ENCODE measurements around the gene LIPC. TPM values are rescaled to one million over a fixed set of nuclear protein-coding genes. Genes with fewer than 3 reads are reported as not detected.

LIPC gene
- total RNA-seq, 1 experiment from 2014 or later: not detected

DNA sequence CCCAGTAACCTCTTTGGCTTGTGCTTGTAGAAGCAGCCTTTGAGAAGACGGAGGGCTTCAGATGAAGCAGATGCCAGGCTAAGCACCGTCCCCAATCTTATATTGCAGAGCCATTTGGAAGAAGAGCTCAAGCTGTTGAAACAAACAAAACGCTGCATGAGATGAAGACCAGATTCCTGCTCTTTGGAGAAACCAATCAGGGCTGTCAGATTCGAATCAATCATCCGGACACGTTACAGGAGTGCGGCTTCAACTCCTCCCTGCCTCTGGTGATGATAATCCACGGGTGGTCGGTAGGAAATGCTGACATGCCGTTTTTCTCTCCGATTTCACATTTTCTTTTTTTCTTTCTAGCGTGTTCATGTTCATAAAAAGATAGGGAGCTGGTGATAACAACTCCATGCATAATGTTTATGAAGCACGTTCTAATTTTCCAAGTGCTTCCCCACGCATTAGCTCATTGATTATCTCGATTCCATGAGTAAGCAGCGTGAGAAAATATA is 106.5 kb downstream of the LIPC start:
- H3K4me1 ChIP-seq (ENCODE audit: control insufficient read depth in 1 of 2, insufficient read depth in 2 of 2, low read length in 2 of 2): no peaks in the 10 kb centered on the region
- no peak overlapping the region for H2AFZ ChIP-seq (ENCODE audit: low read depth, low read length, poor library complexity, severe bottlenecking)
- BruUV-seq (replicated peaks): no TSS peak
- no peaks in the 10 kb centered on the region for H3K36me3 ChIP-seq (ENCODE audit: control insufficient read depth in 1 of 2, insufficient read depth in 2 of 2, low read length in 2 of 2)
- no peak overlapping the region for H3K9ac ChIP-seq (ENCODE audit: low read length)
- H3K79me2 ChIP-seq (ENCODE audit: insufficient read depth, low read length): no peaks in the 10 kb centered on the region
- TF ChIP-seq POLR2AphosphoS5 (IDR thresholded peaks at IDR 0.05; ENCODE audit: low read depth, low read length): no peak
- no peaks in the 10 kb centered on the region for H4K20me1 ChIP-seq (ENCODE audit: insufficient read depth)
- H3K27me3 ChIP-seq (ENCODE audit: insufficient read depth, low read length): no peaks in the 10 kb centered on the region
- no peaks in the 10 kb centered on the region for H3K9me2 ChIP-seq (ENCODE audit: insufficient read depth)
- DNase-seq (ENCODE audit: low read depth, low spot score): no peak
- no peak overlapping the region for H3K4me2 ChIP-seq (ENCODE audit: low read length)
- ChIA-PET CTCF (no interaction called here), POLR2A (interaction anchor here (0.5 kb wide), 1 partner anchor 68 kb away, joined by 4 read pairs; no protein-coding TSS in a partner anchor), RAD21 (ENCODE audit: low non-redundant PET in 1 of 2, low total read pairs in 2 of 2, uncharacterized antibody in 2 of 2, unreplicated experiment in 2 of 2) (no interaction called here)
- no peak for ATAC-seq
- H3K4me3 ChIP-seq (replicated peaks in 1 of 2; ENCODE audit: low read depth in 1 of 2, low read length in 2 of 2): no peak overlapping the region
- no peaks in the 10 kb centered on the region for H3K9me3 ChIP-seq (ENCODE audit: control insufficient read depth in 1 of 2, insufficient read depth in 1 of 2, low read depth in 1 of 2, low read length in 2 of 2)
- no peak overlapping the region for H3K27ac ChIP-seq (ENCODE audit: low read depth, low read length)
- intact Hi-C loops (cut with micrococcal nuclease): no loop called here

DNA sequence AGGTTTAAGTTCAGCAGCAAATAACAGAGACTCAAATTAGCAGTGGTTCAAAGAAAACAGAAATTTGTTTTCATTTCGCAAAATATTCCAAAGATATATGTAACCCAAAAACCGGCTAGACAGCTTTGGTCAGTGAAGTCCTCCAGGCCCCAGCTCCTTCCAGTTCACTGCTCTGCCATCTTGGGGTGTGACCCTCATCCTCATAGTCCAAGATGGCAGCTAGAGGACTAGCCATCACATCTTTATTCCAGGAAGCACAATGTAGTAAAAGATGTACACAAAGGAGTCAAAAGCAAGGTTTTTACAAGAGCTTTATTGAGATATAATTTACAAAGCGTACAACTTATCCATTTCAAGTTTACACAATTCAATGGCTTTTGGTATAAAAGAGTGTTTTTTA is 107.1 kb downstream of the LIPC start:
- Histone ChIP-seq H3K27ac (ENCODE audit: low read depth, low read length) (no peak overlapping the region), H3K4me3 (replicated peaks in 1 of 2; ENCODE audit: low read depth in 1 of 2, low read length in 2 of 2) (no peak overlapping the region), H3K36me3 (ENCODE audit: control insufficient read depth in 1 of 2, insufficient read depth in 2 of 2, low read length in 2 of 2) (no peaks in the 10 kb centered on the region), H3K79me2 (ENCODE audit: insufficient read depth, low read length) (no peaks in the 10 kb centered on the region), H3K9me3 (ENCODE audit: control insufficient read depth in 1 of 2, insufficient read depth in 1 of 2, low read depth in 1 of 2, low read length in 2 of 2) (no peaks in the 10 kb centered on the region), H4K20me1 (ENCODE audit: insufficient read depth) (no peaks in the 10 kb centered on the region), H3K4me2 (ENCODE audit: low read length) (no peak overlapping the region), H2AFZ (ENCODE audit: low read depth, low read length, poor library complexity, severe bottlenecking) (no peak overlapping the region), H3K9me2 (ENCODE audit: insufficient read depth) (no peaks in the 10 kb centered on the region), H3K27me3 (ENCODE audit: insufficient read depth, low read length) (no peaks in the 10 kb centered on the region), H3K4me1 (ENCODE audit: control insufficient read depth in 1 of 2, insufficient read depth in 2 of 2, low read length in 2 of 2) (no peaks in the 10 kb centered on the region), H3K9ac (ENCODE audit: low read length) (no peak overlapping the region)
- no peak for ATAC-seq
- POLR2A ChIA-PET: interaction anchor here (0.5 kb wide), 1 partner anchor 69 kb away, joined by 4 read pairs; no protein-coding TSS in a partner anchor
- TF ChIP-seq ELF1 (IDR thresholded peaks at IDR 0.05; ENCODE audit: borderline replicate concordance, low read depth) (no peak), EGR1 (IDR thresholded peaks at IDR 0.05; ENCODE audit: low read depth) (no peak)
- CTCF ChIA-PET: no interaction called here
- BruUV-seq (replicated peaks): no TSS peak
- intact Hi-C loops (cut with micrococcal nuclease): no loop called here
- DNase-seq (ENCODE audit: low read depth, low spot score): no peak
- RAD21 ChIA-PET (ENCODE audit: low non-redundant PET in 1 of 2, low total read pairs in 2 of 2, uncharacterized antibody in 2 of 2, unreplicated experiment in 2 of 2): no interaction called here

GRCh38 chr15:58539548-58539947 is 107.8 kb downstream of the LIPC start:
- TF ChIP-seq ELF1 (IDR thresholded peaks at IDR 0.05; ENCODE audit: borderline replicate concordance, low read depth) (no peak), POLR2A (IDR thresholded peaks at IDR 0.05; ENCODE audit: borderline replicate concordance, extremely low read depth, insufficient read depth, insufficient read length) (no peak), ATF3 (IDR thresholded peaks at IDR 0.05) (no peak), ZNF274 (IDR thresholded peaks at IDR 0.05; ENCODE audit: low read depth, low read length) (no peak), RAD21 (IDR thresholded peaks at IDR 0.05; ENCODE audit: low read depth) (no peak), ZFX (IDR thresholded peaks at IDR 0.05) (no peak), JUND (IDR thresholded peaks at IDR 0.05) (no peak), YY1 (IDR thresholded peaks at IDR 0.05; ENCODE audit: extremely low read depth, insufficient replicate concordance, low read depth, low read length) (no peak)
- TF ChIP-seq, protein P1, sequence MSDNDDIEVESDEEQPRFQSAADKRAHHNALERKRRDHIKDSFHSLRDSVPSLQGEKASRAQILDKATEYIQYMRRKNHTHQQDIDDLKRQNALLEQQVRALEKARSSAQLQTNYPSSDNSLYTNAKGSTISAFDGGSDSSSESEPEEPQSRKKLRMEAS (IDR thresholded peaks at IDR 0.05): no peak
- TF ChIP-seq, protein P2, sequence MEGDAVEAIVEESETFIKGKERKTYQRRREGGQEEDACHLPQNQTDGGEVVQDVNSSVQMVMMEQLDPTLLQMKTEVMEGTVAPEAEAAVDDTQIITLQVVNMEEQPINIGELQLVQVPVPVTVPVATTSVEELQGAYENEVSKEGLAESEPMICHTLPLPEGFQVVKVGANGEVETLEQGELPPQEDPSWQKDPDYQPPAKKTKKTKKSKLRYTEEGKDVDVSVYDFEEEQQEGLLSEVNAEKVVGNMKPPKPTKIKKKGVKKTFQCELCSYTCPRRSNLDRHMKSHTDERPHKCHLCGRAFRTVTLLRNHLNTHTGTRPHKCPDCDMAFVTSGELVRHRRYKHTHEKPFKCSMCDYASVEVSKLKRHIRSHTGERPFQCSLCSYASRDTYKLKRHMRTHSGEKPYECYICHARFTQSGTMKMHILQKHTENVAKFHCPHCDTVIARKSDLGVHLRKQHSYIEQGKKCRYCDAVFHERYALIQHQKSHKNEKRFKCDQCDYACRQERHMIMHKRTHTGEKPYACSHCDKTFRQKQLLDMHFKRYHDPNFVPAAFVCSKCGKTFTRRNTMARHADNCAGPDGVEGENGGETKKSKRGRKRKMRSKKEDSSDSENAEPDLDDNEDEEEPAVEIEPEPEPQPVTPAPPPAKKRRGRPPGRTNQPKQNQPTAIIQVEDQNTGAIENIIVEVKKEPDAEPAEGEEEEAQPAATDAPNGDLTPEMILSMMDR (IDR thresholded peaks at IDR 0.05 in 2 of 3, conservative IDR thresholded peaks at IDR 0.05 in 1 of 3; ENCODE audit: borderline replicate concordance in 1 of 3, insufficient read depth in 1 of 3, low read depth in 2 of 3, low read length in 2 of 3): no peak
- H4K20me1 ChIP-seq (ENCODE audit: insufficient read depth): no peaks in the 10 kb centered on the region
- no peak overlapping the region for H3K9ac ChIP-seq (ENCODE audit: low read length)
- DNase-seq (ENCODE audit: low read depth, low spot score): no peak
- H3K4me1 ChIP-seq (ENCODE audit: control insufficient read depth in 1 of 2, insufficient read depth in 2 of 2, low read length in 2 of 2): no peaks in the 10 kb centered on the region
- H3K9me2 ChIP-seq (ENCODE audit: insufficient read depth): no peaks in the 10 kb centered on the region
- CTCF ChIA-PET: no interaction called here
- POLR2A ChIA-PET: no interaction called here
- no peak overlapping the region for H3K4me2 ChIP-seq (ENCODE audit: low read length)
- no TSS peak for BruUV-seq (replicated peaks)
- H3K4me3 ChIP-seq (replicated peaks in 1 of 2; ENCODE audit: low read depth in 1 of 2, low read length in 2 of 2): no peak overlapping the region
- no peaks in the 10 kb centered on the region for H3K36me3 ChIP-seq (ENCODE audit: control insufficient read depth in 1 of 2, insufficient read depth in 2 of 2, low read length in 2 of 2)
- no peaks in the 10 kb centered on the region for H3K79me2 ChIP-seq (ENCODE audit: insufficient read depth, low read length)
- ATAC-seq: no peak
- no peaks in the 10 kb centered on the region for H3K27me3 ChIP-seq (ENCODE audit: insufficient read depth, low read length)
- intact Hi-C loops (cut with micrococcal nuclease): no loop called here
- H3K9me3 ChIP-seq (ENCODE audit: control insufficient read depth in 1 of 2, insufficient read depth in 1 of 2, low read depth in 1 of 2, low read length in 2 of 2): no peaks in the 10 kb centered on the region
- no peak overlapping the region for H3K27ac ChIP-seq (ENCODE audit: low read depth, low read length)
- H2AFZ ChIP-seq (ENCODE audit: low read depth, low read length, poor library complexity, severe bottlenecking): no peak overlapping the region
- RAD21 ChIA-PET (ENCODE audit: low non-redundant PET in 1 of 2, low total read pairs in 2 of 2, uncharacterized antibody in 2 of 2, unreplicated experiment in 2 of 2): no interaction called here
